Ovary (tissue), 9 donors: ENCODE measurements around the gene FTHL17. TPM values are rescaled to one million over a fixed set of nuclear protein-coding genes. Genes with fewer than 3 reads are reported as not detected.

Experiments used
- DNase-seq, 5 donors: peaks; one replicate each; pipeline ENCODE4 v3.0.0-alpha.2; 2019 to 2020
- H3K27ac ChIP-seq, 2 donors: fragments of 200-600 bp; one replicate each; pipeline versions ENCODE4 v1.5.1 to v1.8.0; 2019 to 2022
- H3K27me3 ChIP-seq: fragments of 200-600 bp; one replicate; pipeline ENCODE4 v1.8.0; 2022
- H3K36me3 ChIP-seq: fragments of 200-600 bp; sonication (generic); one replicate; pipeline ENCODE4 v1.5.1; 2019
- H3K4me1 ChIP-seq: one replicate; pipeline ENCODE4 v1.8.1; 2013; ENCODE audit warnings: mild to moderate bottlenecking, moderate library complexity; ENCODE audit not compliant: insufficient read depth
- H3K4me3 ChIP-seq: fragments of 200-600 bp; sonication (generic); one replicate; pipeline ENCODE4 v1.5.1; 2017
- H3K9me3 ChIP-seq, 2 donors: fragments of 200-600 bp in 1 of 2; sonication (generic) in 1 of 2; one replicate each; pipeline versions ENCODE4 v1.5.1 to v1.8.1; 2013 to 2019; ENCODE audit warnings: mild to moderate bottlenecking in 1 of 2, moderate library complexity in 1 of 2
- CTCF ChIP-seq, 3 donors: fragments of 450-650 bp in 2 of 3; fragments of 200-600 bp in 1 of 3; IDR thresholded peaks; one replicate each; pipeline versions ENCODE4 v1.5.1 to v1.8.0; 2016 to 2022; ENCODE audit warnings: antibody characterized with exemption in 3 of 3, mild to moderate bottlenecking in 1 of 3
- EP300 ChIP-seq: sonication (generic); formaldehyde crosslinking; IDR thresholded peaks from one replicate; pipeline ENCODE4 v1.6.1; 2017; ENCODE audit warnings: antibody characterized with exemption
- POLR2A ChIP-seq: fragments of 450-650 bp; IDR thresholded peaks from one replicate; pipeline ENCODE4 v1.6.1; 2017; ENCODE audit warnings: antibody characterized with exemption, mild to moderate bottlenecking, moderate library complexity
- WGBS, 3 donors: extraction: QIAGEN DNeasy Blood & Tissue Kit in 1 of 3; methylation state at CpG; one replicate each; pipeline versions ENCODE4 v1.1.5 to v1.1.7; 2013 to 2017; 5-methylcytosine and 5-hydroxymethylcytosine counted together
- intact Hi-C, 4 donors: fragments of 100-400 bp; cut with DNase I; formaldehyde crosslinking; loops; one replicate each; pipeline versions ENCODE4 v1.11.0 to v1.15.1; 2022 to 2023
- polyA plus RNA-seq, 2 donors: library from polyadenylated mRNA; stranded (reverse); fragments of 200-250 nt in 1 of 2; fragments of 350-450 nt in 1 of 2; fragmentation: Illumina TruSeq in 1 of 2; extraction: RNeasy Lipid Tissue Mini Kit (QIAGEN cat#74804) in 1 of 2; gene quantifications; one replicate each; pipeline ENCODE4 v1.2.3, GENCODE V29; 2013 to 2014
- total RNA-seq, 7 donors: library from RNA; depleted of rRNA in 2 of 7; stranded (reverse); fragments of >200 nt in 2 of 7; fragmentation: NEBNext Ultra II Directional in 3 of 7; extraction: Animal tissue kit (Norgen Biotek cat#: 25700) in 3 of 7; gene quantifications; one replicate each; pipeline versions ENCODE4 v1.1.0 to v1.2.4, GENCODE V29; 2016 to 2023
- donor health status: DM: no; HTN: no; CAD: no; lungs with moderate emphysema.
- donor health status: DM: no; HTN: no; CAD: no.
- donor health status: Bipolar disorder and iron deficiency.
- donor health status: DM: yes; HTN: yes; CAD: no.
- donor health status: DM: no; HTN: no; CAD: no.
- donor health status: DM: yes; HTN: yes; CAD: no.

Gene FTHL17
- total and polyA plus RNA-seq, 9 donors = not detected

DNA sequence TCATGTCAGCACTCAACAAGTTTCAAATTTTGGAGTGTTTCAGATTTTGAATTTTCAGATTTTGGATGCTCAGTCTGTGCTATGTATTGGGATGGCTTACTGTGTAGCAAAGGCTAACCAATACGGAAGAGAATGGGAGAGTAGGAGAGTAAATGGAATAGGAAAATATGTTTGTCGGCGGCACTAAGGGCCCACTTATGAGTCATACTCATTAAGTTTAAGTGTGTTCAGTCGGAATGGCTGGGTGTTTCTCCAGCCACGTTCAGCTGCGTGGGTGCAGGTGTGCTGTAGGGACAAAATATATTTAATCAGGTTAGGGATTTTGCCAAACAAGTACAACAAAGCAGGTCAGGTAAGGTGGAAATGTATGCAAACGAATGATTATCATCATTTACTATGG lies 13.6 kb downstream of the FTHL17 start:
- Histone ChIP-seq H3K27me3 (no peaks in the 10 kb centered on the region), H3K4me1 (no peaks in the 10 kb centered on the region), H3K27ac (no peak overlapping the region), H3K9me3 (no peaks in the 10 kb centered on the region), H3K36me3 (no peaks in the 10 kb centered on the region), H3K4me3 (no peak overlapping the region)
- no peak for TF ChIP-seq CTCF (IDR thresholded peaks at IDR 0.05)
- no peak for TF ChIP-seq POLR2A
- TF ChIP-seq EP300 = no peak
- no peak for DNase-seq
- WGBS, 3 donors = 73 to 78% (median 73%) methylated on average over 7 of the region's 7 CpGs
- intact Hi-C loops = no loop called here

DNA sequence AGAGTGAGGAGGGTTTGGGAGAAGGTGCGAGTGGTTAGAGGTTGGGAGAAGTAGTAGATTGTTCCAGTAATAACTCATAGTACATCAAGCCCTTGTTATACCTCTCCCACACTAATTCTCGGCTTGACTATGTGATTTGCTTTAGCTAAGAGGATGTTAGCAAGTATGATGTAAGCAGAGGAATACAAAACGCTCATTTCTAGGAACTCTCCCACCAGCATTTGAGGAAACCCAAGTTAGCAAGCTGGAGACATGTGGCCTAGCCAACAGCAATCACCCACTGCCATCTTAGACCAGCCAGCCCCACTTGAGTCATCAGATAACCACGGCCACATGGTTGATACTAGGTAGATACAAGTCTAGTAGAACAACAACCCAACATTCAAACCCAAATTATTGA lies 14.2 kb downstream of the FTHL17 start:
- no peak overlapping the region for H3K27ac ChIP-seq
- no peaks in the 10 kb centered on the region for H3K27me3 ChIP-seq
- H3K4me1 ChIP-seq = no peaks in the 10 kb centered on the region
- TF ChIP-seq POLR2A (no peak), EP300 (no peak), CTCF (IDR thresholded peaks at IDR 0.05) (no peak)
- no peak for DNase-seq
- no peaks in the 10 kb centered on the region for H3K9me3 ChIP-seq
- intact Hi-C loops = no loop called here
- H3K36me3 ChIP-seq = no peaks in the 10 kb centered on the region
- 63 to 75% (median 68%) methylated on average over 4 of the region's 4 CpGs for WGBS, 3 donors
- H3K4me3 ChIP-seq = no peak overlapping the region

GRCh38 chrX:31057291-31057690 lies 14.6 kb downstream of the FTHL17 start:
- DNase-seq = no peak
- Histone ChIP-seq H3K4me3 (no peak overlapping the region), H3K9me3 (no peaks in the 10 kb centered on the region), H3K4me1 (no peaks in the 10 kb centered on the region), H3K36me3 (no peaks in the 10 kb centered on the region), H3K27ac (no peak overlapping the region), H3K27me3 (no peaks in the 10 kb centered on the region)
- intact Hi-C loops = no loop called here
- no peak for TF ChIP-seq EP300
- no peak for TF ChIP-seq POLR2A
- TF ChIP-seq CTCF (IDR thresholded peaks at IDR 0.05) = no peak
- WGBS, 3 donors = 55 to 65% (median 56%) methylated on average over 3 of the region's 3 CpGs

- Histone ChIP-seq H3K27me3 (no peaks in the 10 kb centered on the region), H3K4me3 (no peak overlapping the region), H3K9me3 (no peaks in the 10 kb centered on the region), H3K36me3 (no peaks in the 10 kb centered on the region), H3K4me1 (no peaks in the 10 kb centered on the region), H3K27ac (no peak overlapping the region)
- no peak for DNase-seq
- TF ChIP-seq CTCF (IDR thresholded peaks at IDR 0.05) = no peak
- no peak for TF ChIP-seq EP300
- TF ChIP-seq POLR2A = no peak
- intact Hi-C loops = no loop called here
- 68 to 79% (median 76%) methylated on average over 3 of the region's 3 CpGs for WGBS, 3 donors
Measured at GRCh38 chrX:31053621-31054020, 18.2 kb downstream of the FTHL17 start.

DNA sequence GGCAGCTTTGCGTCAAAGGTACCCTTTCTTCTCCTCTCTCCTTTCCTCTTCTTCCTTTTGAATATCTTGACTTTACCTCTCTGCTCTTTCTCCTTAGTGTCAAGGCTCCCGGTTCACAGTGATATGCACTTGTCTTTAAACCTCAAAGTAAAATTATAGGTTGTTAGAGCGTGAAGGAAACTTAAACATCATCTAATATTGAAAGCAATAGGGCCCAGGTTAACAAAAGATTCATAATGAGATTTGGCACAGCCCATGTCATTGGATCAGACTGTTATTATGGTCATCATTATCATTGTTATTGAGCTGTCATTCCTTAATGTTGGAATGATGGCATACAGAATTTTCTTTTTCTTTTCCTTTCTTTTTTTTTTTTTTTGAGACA lies 32.5 kb downstream of the FTHL17 start:
- H3K27ac ChIP-seq = no peak overlapping the region
- DNase-seq = no peak

More for the DNA sequence above, 32.5 kb downstream of the FTHL17 start:
- intact Hi-C loops = loop anchor here in 2 of 4 donors (5.0 to 10.0 kb wide), 2 partner anchors 615 to 618 kb away; no protein-coding TSS in a partner anchor
- H3K27me3 ChIP-seq = no peaks in the 10 kb centered on the region
- no peaks in the 10 kb centered on the region for H3K4me1 ChIP-seq
- H3K9me3 ChIP-seq = no peaks in the 10 kb centered on the region
- no peaks in the 10 kb centered on the region for H3K36me3 ChIP-seq
- WGBS, 3 donors = 67 to 72% (median 69%) methylated on average over 3 of the region's 3 CpGs
- TF ChIP-seq POLR2A (no peak), CTCF (IDR thresholded peaks at IDR 0.05) (no peak), EP300 (no peak)
- H3K4me3 ChIP-seq = no peak overlapping the region
